ENCODE measurements around the gene TDRD12.
"Not testable (repeated sequence)": the region's sequence is repeated elsewhere in the genome, so short reads cannot be mapped to it uniquely, and the experiment has no call there.

The TDRD12 gene

DNA sequence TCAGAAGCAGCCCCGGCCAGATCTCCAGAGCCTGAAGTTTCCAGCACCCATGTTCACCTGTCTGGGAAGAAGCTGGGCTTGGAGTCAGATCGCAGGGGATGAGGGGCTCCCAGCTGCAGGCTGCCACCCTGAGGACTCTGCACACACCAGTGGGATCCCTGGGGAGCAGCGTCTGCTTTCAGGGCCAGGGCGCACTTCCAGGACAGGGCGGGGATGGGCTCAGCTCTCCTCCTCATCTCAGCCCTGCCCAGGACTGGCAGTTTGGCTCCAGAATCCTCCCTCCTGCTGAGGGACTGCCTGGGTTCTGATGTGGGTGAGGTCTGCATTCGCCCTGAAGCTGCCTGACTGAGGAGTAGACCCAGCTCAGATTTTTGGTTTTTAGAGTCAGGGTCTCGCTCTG lies 146.5 kb downstream of the TDRD12 start:
- TF ChIP-seq, protein P1, sequence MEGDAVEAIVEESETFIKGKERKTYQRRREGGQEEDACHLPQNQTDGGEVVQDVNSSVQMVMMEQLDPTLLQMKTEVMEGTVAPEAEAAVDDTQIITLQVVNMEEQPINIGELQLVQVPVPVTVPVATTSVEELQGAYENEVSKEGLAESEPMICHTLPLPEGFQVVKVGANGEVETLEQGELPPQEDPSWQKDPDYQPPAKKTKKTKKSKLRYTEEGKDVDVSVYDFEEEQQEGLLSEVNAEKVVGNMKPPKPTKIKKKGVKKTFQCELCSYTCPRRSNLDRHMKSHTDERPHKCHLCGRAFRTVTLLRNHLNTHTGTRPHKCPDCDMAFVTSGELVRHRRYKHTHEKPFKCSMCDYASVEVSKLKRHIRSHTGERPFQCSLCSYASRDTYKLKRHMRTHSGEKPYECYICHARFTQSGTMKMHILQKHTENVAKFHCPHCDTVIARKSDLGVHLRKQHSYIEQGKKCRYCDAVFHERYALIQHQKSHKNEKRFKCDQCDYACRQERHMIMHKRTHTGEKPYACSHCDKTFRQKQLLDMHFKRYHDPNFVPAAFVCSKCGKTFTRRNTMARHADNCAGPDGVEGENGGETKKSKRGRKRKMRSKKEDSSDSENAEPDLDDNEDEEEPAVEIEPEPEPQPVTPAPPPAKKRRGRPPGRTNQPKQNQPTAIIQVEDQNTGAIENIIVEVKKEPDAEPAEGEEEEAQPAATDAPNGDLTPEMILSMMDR (IDR thresholded peaks at IDR 0.05; ENCODE audit: extremely low read depth, insufficient read depth, missing control alignments) = no peak
- in situ Hi-C loops (cut with MboI; ENCODE audit: low pct_unique_long_range_greater_than_20kb, low sequenced_read_pairs, unreplicated experiment) = no loop called here
- no peak for DNase-seq (ENCODE audit: low spot score)

DNA sequence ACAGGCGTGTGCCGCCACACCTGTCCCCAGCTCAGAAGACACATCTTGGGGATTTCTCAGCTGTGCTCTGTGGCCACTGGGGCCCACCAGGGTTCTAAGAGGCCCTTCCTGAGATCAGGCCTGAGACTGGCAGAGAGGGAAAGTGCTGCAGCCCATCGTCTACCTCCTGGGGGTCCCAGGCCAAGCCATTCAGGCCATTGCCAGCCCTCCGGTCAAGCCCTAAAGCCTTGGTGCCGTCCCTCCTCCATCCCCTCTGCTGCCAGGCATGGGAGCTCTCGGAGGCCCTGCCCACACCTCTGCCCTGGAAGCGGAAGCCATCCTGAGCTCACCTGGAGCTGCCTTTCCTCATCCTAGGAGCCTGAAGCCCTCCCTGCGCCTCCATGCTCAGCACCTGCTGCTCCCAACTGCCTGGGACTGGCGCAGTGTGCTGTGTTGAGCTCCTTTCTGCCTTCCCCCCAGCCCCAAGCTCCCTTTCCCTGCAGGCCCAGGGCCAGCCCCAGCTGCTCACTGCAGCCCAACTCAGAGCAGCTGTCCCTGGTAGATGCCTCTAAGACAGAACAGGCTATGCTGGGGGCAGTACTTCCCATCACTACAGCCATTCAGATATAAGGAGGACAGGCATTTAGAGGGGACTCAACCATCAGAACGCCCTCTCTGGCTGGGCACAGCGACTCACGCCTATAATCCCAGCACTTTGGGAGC lies 147.1 kb downstream of the TDRD12 start:
- in situ Hi-C loops (cut with MboI; ENCODE audit: low pct_unique_long_range_greater_than_20kb, low sequenced_read_pairs, unreplicated experiment) = no loop called here
- DNase-seq (ENCODE audit: low spot score) = no peak
- TF ChIP-seq, protein P1 (IDR thresholded peaks at IDR 0.05; ENCODE audit: extremely low read depth, insufficient read depth, missing control alignments) = no peak

- in situ Hi-C loops (cut with MboI; ENCODE audit: low pct_unique_long_range_greater_than_20kb, low sequenced_read_pairs, unreplicated experiment) = not testable (repeated sequence)
Observed at GRCh38 chr19:32867436-32867835, 147.9 kb downstream of the TDRD12 start.

DNA sequence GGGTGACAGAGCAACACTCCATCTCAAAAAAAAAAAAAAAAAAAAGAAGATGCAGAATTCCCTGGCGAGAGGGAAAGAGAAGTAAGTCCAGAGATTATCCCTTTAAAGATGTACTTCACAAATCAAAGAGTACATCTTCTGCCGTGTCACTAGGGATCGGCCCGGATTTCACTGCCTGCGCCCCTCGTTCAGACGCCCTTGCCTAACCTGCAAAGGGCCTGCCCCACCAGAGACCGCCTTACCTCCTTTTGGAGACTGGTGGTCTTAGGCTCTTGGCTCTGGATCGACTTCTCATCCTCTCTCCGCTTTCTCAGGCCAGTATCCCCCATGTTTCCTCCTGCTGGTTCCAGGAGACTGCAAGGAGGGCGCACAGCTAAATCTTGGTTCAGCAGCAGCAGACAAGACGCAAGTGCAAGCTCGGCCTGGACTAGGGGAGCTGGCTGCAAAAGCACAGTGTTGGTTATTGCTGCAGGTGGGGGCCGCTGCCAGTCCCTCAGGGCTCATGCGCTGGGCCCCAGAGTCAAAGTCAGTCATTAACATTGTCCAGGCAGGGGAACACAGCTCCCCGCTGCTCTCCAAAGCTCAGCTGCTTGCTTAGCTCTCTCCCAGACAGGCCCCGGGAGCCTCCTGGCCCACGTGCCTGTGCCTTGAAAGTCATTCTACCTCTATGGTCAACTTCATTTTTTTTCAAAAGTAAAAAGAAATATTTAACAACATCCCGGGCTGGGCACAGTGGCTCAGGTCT lies 148.8 kb downstream of the TDRD12 start:
- DNase-seq (ENCODE audit: low spot score) = no peak
- in situ Hi-C loops (cut with MboI; ENCODE audit: low pct_unique_long_range_greater_than_20kb, low sequenced_read_pairs, unreplicated experiment) = no loop called here
- TF ChIP-seq, protein P1 (IDR thresholded peaks at IDR 0.05; ENCODE audit: extremely low read depth, insufficient read depth, missing control alignments) = no peak

More at GRCh38 chr19:32867436-32867835, 147.9 kb downstream of the TDRD12 start:
- DNase-seq (ENCODE audit: low spot score) = not testable (repeated sequence)

DNA sequence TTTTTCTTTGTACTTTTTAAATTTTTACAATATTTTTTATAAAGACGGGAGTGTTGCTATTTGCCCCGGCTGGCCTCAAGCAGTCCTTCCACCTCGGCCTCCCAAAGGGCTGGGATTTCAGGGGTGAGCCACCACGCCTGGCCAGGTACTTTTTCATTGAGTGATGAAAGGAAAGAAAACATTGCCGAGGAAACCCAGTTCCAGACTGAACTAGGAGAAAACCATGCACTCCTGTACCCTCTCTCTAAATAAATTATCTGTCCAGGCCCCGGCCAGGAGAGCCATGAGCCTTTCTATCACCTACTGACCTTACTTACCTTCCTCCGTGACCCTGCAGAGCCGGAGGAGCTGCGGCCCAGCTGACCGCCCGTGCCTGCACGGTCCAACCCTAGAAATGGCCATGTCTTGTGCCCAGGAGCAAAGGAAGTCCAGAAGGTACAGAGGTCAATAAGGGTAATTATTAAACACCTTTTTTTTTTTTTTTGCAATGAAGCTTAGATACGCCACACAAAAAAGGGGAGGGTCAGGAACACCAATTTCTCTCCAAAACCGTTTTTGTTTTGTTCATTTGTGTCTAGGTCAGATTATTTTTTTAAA lies 149.9 kb downstream of the TDRD12 start, which contains the start of gene SLC7A9:
Gene SLC7A9, minus strand, starts transcription at position 399 of the 597 bp plus-strand sequence. CDS start 1,233 bp downstream, outside the sequence.
- DNase-seq (ENCODE audit: low spot score) = no peak
- TF ChIP-seq, protein P1 (IDR thresholded peaks at IDR 0.05; ENCODE audit: extremely low read depth, insufficient read depth, missing control alignments) = no peak
- in situ Hi-C loops (cut with MboI; ENCODE audit: low pct_unique_long_range_greater_than_20kb, low sequenced_read_pairs, unreplicated experiment) = no loop called here

GRCh38 chr19:32869966-32870573 lies 150.5 kb downstream of the TDRD12 start:
- in situ Hi-C loops (cut with MboI; ENCODE audit: low pct_unique_long_range_greater_than_20kb, low sequenced_read_pairs, unreplicated experiment) = no loop called here
- TF ChIP-seq, protein P1 (IDR thresholded peaks at IDR 0.05; ENCODE audit: extremely low read depth, insufficient read depth, missing control alignments) = no peak
- no peak for DNase-seq (ENCODE audit: low spot score)
